ENCODE data around the gene PSORS1C1.

PSORS1C1 gene

DNA sequence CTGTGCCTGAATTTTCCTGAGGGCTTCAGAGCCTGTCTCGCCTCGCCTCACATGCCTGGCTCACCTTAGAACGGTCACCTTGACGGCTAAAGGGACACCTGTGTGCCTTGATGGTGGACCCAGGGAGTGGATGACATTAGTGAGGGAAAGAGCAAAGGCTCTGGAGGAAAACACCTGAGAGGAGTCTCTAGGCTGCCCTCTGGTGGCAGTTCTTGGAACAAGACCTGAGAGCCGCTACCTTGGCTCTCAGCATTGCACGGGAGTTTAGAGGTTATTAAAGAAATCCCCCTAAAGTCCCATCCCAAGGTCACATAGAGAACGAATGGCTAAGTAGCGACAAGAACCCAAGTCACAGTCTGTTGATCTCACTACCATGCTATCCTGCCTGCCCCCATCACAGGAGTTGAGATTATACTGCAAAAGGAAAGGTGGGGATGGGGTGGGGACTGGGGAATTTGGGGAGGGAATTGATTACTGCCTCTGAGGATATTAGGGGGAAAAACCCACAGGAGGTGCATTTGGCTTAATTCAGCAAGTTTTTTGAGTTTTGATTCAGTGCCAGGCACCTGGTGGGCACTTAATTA lies 13.6 kb downstream of the PSORS1C1 start:
- peak; percentile 38 to 70 (median 50) for DNase-seq

DNA sequence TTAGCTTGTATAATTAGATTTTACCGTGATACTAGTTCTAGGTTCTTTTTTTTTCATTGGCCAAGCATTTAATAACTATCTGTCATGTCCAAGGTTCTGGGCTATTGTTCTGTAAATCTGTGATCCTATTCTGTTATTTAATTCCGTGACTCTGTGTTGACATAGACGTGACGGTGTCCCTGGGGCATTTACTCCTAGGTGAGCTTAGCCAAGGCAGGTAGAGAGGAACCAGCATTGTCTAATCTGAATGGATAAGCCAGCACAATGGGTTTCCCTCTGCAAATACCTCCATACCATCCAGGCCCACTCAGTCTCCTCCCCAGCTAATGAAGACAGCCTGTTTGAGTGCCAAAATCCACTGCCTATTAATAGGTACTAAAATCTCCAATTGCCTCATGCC lies 14.5 kb downstream of the PSORS1C1 start:
- DNase-seq = peak in 1 of 3 experiments; percentile 34

DNA sequence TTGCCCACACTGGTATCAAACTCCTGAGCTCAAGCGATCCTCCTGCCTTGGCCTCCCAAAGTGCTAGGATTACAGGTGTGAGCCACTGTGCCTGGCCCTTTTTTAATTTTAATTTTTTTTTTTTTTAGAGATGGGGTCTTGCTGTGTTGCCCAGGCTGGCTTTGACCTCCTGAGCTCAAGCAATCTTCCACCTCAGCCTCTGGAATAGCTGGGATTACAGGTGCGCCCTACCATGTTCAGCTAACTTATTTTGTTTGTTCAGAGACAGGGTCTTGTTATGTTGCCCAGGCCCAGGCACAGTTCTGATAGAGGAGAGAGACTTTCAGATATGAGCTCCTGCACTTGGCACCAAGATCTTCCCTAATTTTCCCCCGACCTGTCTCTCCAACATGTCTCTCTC lies 16.2 kb downstream of the PSORS1C1 start:
- no peak for DNase-seq

DNA sequence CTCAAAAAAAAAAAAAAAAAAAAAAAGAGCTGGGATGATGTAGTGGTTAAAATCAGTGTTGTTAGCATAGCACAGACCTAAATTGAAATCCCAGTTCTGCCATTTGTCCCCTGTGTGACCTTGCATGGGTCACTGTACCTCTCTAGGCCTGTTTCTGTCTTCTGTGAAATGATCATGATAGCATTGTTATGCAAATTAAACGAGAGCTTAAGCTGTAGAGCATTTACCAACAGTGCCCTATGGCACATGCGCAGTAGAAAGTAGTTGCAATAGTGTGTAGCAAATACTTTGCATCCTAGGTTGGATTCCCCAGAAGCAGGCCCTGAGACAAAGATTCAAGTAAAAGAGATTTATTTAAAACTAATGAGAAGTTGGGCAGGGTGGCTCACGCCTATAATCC lies 17.0 kb downstream of the PSORS1C1 start:
- no peak for DNase-seq

DNA sequence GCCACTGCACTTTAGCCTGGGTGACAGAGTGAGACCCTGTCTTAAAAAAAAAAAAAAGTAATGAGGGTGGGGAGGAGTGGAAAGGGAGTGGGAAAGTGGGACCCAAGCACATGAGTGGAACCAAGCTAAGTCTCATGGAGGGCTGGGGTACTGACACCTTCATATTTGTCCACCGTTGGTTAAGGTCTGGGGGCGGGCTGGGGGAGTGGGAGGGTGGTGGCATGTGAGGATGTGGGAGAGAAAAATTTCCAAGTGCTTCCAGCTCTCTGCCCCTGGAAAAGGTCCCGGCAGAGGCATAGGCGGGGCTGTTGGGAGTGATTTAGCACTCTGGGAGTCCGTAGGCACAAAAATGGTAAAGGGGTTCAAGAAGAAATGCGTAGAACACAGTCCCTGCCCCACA lies 18.2 kb downstream of the PSORS1C1 start:
- no peak for DNase-seq

DNA sequence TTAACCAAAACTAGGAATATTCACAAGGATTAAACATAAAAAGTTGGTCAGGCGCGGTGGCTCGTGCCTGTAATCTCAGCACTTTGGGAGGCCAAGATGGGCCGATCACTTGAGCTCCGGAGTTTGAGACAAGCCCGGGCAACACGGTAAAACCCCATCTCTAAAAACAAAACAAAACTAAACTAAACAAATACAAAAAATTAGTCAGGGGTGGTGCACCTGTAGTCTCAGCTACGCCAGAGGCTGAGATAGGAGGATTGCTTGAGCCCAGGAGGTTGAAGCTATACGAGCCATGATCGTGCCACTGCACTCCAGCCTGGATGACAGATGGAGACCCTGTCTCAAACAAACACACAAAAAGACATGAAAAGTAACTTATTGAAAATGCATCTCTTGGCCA lies 21.1 kb downstream of the PSORS1C1 start:
- no peak for DNase-seq

DNA sequence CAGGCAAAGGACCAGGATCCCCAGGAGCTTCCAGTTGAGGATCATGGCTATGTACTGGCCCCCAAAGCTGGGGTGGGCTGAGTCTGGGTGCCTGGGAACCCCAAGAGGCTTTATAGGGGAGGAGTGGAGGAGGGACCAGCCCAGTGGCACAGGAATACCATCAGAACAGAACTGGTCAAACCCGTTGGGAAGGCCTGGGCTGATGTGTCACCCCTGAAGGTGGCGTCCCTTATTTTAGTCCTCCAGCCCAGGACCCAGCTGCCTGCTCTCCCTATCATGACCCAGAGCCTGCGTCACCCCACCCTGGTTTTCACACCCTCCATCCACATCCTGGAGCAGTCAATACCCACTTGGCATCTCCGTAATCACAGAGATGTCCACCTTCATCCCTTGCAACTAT lies 24.4 kb downstream of the PSORS1C1 start, which contains the start of gene PSORS1C2:
Gene PSORS1C2 (minus strand): TSS at position 85 of the 400 bp plus-strand sequence. CDS start 40 bp downstream, at position 45.
- DNase-seq = no peak

DNA sequence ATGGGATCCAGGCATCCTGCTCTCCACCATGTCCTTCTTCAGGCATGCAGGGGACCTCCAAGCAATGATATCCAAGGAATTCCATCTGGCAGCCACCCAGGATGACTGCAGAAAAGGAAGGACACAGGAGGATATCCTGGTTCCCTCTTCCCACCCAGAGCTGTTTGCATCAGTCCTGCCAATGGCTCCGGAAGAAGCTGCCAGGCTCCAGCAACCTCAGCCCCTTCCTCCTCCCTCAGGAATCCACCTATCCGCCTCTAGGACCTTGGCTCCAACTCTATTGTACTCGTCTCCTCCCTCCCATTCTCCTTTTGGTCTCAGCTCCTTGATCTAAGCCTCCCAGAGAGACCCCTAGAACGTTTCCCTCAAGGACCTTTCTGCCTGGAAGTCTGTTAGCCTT lies 25.0 kb downstream of the PSORS1C1 start:
- no peak for DNase-seq

DNA sequence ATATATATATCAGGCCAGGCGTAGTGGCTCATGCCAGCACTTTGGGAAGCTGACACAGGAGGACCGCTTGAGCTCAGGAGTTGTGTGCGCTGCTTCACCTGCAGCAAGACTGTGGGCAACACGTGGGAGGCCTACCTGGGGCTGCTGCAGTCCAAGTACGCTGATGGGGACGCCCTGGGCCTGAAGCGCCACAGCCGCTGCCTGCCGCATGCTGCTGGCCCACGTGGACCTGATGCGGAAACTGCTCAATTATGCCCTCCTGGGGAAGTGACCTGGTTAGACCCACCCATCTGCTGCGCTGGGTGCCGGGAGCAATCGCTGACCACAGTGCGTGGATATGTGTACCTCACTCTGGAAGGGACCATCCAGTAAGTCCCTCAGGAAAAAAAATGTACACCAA lies 26.0 kb downstream of the PSORS1C1 start:
- no peak for DNase-seq

DNA sequence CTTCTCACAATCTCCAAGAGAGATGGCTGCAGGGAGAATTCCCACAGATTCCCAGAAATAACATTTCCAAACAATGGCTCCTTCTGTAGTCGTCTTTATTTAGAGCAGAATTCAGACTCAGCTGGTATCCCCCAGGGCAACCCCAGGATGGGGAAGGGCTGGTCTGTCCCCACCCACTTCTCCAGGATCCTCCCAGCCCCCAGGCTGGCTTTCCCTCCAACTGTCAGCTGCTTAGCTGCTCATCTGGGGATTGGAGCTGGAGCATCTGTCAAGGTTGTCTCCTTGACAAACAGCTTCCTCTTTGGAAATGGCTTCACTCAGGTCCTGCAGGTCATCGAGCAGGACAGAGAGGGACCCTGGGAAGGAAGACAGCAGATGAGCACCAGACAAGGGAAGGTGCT lies 27.8 kb downstream of the PSORS1C1 start:
- DNase-seq = no peak

DNA sequence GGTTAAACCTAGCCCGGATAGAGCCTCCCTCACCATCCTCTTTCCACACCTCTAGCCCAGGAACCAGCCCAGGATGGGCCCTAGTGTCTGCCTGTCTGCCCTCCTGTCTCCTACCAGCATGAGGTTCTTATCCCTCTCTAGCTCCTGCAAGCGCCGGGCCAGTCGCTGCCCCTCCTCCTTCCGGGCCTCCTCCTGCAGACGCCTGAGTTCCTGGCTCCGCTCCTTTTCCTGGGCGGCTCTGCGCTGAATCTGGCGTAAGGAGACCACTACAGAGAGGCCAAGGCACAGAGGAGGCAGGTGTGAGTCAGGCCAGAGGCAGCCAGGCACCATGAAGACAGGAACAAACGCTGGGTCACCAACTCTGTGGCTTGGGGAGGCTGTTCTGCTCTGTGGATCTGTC lies 28.5 kb downstream of the PSORS1C1 start:
- DNase-seq = no peak

DNA sequence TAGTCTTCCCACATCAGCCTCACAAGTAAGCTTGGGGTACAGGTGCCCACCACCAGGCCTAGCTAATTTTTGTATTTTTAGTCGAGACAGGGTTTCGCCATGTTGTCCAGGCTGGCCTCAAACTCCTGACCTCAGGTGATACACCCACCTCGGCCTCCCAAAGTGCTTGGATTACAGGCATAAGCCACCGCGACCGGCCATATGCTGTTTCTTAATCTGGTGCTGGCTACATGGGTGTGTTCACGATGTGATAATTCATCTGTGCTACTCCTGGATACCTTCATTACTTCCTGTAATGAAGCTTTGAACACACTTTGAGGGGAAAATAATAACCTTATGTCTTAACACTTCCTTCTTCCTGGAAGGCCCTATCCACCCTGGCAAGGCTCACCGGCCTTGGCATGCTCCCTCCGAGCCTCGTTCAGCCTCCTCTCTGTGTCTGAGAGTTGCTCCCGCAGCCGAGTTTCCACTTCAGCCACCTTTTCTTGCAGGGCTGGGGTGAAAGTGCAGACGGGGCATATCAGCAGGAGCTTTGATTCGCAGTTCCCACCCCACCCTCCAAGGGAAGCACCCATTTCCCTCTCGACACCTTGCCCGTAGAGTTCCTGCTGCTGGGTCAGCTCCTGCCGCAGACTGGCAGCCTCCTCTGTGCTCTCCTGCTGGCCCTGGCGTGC lies 29.8 kb downstream of the PSORS1C1 start:
- no peak for DNase-seq

DNA sequence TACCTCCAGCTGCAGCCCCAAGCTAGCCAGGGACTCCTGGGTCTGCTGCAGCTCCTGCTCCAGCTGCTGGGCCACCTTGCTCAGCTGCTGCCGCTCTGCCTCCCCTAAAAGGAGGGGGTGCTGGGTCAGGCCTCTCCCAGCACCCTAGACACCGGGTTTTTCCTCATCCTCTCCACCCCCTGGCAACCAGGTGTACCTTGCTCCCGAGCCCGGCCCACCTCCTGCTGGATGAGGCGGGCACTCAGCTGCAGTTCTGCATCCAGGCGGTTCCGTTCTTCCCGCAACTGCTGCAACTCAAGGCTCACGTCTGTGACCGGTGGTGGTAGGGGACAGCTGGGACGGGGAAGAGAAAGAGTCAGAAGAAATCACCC lies 30.4 kb downstream of the PSORS1C1 start:
- no peak for DNase-seq

DNA sequence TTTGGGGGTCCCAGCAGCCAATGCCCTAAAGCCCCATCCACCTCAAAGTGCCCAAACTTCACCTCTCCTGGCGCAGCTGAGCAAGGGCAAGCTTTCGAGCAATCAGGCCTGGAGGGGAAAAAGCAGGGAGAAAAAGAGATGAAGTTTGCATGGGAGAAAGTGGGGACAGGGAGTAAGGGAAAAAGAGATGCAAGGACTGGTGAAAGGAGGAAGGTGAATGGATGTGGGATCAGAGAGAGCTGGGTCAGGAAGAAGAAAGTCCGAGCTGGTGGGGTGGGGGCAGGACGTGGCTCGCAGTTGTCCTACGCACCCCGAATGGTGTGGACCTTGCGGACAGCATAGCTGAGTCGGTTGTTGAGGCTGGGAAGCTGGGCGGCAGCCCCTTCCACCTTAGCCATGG lies 30.8 kb downstream of the PSORS1C1 start:
- DNase-seq = no peak

DNA sequence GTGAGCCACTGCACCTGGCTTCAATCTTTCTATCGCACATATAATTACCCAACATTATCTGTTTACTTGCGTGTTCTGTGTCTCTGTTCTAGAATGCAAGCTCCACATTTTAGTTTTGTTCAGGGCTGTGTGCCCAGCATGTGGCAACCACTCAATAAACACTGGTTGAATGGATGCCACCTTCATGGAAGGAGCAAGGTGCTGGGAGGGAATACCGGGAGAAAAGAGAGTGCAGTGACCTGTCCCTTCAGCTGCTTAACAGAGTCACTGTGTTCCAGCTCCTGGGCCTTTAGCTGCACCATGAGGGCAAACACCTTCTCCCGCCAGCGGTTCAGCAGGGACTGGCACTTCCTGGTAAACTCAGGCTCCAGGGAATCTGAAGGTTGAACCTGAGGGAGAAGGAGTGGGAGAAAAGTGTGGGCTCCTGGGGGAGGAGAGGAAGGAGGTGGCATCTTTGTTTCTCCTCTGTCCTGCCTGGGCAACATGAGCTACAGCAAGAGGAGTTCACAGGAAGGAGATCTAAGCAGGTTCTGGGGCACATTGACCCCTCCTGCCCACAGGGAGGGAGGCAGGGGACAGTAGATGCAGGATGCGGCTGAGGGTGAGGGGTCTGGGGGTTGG lies 35.3 kb downstream of the PSORS1C1 start:
- DNase-seq = peak in 1 of 3 experiments; percentile 6

DNA sequence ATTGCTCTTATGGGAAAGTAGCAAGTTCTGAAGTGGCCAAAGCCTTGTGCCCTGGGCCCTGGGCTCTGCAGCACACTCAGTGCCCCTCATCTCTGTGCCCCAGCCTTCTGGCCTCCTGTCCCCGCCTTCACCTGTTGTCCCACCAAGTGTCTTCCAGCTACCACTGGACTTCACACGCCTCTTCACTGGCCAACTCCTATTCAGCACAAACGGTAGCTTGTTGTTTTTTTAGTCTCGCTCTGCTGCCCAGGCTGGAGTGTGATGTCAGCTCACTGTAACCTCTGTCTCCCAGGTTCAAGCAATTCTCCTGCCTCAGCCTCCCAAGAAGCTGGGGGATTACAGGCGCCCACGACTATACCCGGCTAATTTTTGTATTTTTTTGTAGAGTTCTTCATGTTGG lies 38.2 kb downstream of the PSORS1C1 start:
- no peak for DNase-seq

DNA sequence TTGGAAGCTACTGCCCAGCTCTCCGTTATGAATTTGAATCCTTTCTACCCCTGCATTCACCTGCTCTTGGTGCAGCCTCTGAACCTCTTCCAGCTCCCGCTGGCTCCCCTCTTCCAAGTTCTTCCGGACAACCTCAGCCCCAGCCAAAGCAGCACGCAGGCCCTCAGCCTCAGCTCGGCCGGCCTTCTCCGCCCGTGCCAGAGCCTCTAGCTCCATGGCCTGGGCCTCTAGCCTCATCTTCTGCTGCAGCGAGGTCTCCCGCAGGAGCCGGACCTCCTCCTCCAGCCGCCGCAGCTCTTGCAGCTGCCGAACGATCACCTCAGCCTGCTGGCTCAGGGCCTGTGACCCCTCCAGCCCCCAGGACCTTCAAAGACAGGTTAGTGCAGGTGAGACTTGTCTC lies 39.8 kb downstream of the PSORS1C1 start:
- DNase-seq = no peak

DNA sequence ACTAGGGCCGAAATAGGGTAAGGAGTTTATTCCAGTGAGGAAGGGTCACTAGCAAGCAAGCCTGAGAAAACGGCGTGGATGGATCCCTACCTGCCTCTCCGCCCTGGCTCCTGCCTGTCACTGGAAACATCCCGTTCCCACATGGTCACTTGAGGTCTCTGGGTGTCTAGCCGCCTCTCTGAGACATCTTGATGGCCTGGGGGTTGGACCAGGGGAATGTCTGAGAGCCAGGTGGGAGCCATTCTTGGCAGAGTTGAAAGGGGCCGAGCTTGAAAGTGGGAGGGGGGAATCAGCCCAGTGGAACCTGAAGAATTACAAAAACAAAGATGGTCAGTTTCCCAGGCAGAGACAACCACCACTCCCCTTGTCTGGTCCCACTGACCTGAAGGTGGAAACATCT lies 42.0 kb downstream of the PSORS1C1 start:
- no peak for DNase-seq

DNA sequence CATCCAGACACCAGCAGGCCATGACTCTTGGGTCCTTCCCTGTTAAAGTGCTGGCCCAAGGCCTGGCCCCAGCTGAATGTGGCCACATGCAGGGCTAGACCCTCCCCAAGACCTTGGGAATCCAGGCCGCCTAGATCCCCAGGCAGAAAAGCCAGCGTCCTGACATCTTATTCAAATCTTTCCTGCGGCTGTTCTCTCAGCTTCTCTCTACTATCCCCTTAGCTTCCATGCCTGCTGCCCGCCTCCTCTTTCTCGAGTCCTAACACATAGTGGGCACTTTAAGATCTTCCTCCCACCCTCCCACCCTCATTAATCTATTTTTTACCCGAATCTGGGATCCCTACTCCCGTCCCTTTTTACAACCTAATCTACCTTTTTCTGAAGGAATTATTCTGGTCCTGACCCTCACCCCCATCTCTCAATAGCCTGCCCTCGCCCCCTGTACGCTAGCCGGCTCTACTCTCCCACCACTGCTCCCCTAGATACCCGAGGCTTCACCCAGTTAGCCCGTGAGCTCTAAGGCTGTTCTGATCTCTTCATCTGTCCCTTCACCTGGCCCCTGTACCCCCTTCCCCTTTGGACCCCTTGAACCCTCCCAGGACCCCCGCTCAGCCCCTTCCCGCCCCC lies 43.0 kb downstream of the PSORS1C1 start, which contains the start of gene CCHCR1:
Gene CCHCR1 (minus strand): TSS at position 290 of the 627 bp plus-strand sequence. CDS start 202 bp downstream, at position 88.
- DNase-seq = peak in 2 of 3 experiments; percentile 31 to 52

DNA sequence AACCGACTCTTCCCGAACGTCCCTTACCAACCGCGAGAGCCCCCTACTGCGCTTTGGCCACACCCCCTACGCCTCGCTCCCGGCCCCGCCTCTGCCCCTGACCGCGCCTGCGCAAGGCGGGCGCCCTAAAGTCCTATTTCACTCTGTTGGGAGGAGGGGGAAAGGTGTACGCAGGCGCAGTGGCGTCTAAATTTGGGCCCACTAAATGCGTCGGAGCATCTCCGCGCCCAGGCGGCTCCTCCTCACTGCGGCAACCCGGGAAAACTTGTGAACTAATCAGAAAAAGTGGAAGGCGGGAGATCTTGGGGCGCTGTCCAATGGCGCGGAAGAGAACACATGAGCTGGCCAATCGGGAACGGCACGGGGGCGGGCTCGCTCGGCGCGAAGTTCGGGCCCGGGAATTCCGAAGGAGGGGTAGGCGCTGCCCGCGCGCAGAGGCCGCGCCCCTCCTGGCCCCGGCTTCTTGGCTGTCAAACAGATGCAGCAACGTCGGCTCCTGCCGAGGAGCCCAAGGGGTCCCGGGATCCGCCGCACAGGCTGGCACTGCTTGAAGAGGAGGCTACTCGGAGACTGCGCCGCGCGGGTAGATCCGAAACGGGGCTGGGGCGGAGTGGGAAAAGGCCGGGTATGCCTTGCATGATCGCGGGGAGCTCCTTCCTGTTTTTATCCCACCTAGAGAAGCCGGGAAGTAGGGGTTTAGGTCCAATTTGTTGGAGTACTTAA lies 43.7 kb downstream of the PSORS1C1 start, which contains the start of gene TCF19:
Gene TCF19 (plus strand): TSS at position 450 of the 723 bp plus-strand sequence. CDS start 881 bp downstream, outside the sequence.
- DNase-seq = peak; percentile 98 to 99 (median 98)

DNA sequence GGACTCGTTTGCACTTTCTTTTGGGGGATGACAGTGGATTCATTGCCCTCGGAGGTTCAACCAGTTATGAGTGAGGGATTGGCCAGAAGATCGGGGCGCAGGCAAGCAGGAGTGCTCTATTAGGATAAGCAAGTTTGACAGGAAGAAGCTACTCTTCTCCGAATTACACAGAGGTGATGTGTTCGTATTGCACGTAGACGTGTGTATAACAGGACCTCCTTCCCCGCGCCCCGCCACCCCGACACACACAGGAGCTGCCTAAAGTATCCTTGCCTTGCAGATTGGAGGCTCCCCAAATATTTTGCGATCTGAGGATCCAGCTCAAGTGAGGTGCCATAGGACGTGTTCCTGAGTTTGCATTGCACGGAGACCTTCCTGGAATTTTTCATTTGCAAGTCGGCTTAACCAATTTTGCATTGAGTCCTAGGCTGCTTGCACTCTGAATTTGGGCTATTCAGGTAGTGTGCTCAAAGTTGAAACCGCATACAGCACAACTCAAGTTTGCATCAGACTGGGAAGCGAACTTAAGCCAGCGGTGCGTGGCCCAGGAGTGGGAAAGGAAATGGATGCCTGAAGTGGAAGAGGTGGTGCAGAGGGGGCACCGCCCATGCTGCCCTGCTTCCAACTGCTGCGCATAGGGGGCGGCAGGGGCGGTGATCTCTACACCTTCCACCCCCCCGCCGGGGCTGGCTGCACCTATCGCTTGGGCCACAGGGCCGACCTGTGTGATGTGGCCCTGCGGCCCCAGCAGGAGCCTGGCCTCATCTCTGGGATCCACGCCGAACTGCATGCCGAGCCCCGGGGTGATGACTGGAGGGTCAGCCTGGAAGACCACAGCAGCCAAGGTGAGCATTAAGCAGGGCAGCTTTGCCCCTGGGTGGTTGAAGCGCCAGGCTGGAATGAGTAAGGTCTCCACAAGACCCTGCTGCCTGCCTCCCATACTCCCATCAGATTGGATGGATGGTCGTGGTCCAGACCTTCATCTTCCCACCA lies 44.6 kb downstream of the PSORS1C1 start:
- DNase-seq = peak in 2 of 3 experiments; percentile 35 to 71
